Endodermal cell (in vitro differentiated cells): ENCODE results near the gene CPB1. TPM values are rescaled to one million over a fixed set of nuclear protein-coding genes. Genes with fewer than 3 reads are reported as not detected.

ENCODE experiments used
- DNase-seq: peaks from one replicate; pipeline ENCODE4 v3.0.0-alpha.2; 2017
- H3K27ac ChIP-seq: 2 replicates; pipeline ENCODE4 v1.5.1; 2013; ENCODE audit warnings: mild to moderate bottlenecking, low read depth, low read length, moderate library complexity
- H3K27me3 ChIP-seq: 2 replicates; pipeline ENCODE4 v1.6.1; 2013; ENCODE audit warnings: mild to moderate bottlenecking, low read length, moderate library complexity; ENCODE audit not compliant: insufficient read depth, control insufficient read depth, poor library complexity, severe bottlenecking
- H3K36me3 ChIP-seq: 2 replicates; pipeline ENCODE4 v1.7.0; 2013; ENCODE audit warnings: mild to moderate bottlenecking, low read length, moderate library complexity; ENCODE audit not compliant: control insufficient read depth, insufficient read depth
- H3K4me1 ChIP-seq: one replicate; pipeline ENCODE4 v1.7.0; 2013; ENCODE audit warnings: low read length; ENCODE audit not compliant: control insufficient read depth, insufficient read depth
- H3K4me3 ChIP-seq: 2 replicates; pipeline ENCODE4 v1.5.1; 2013; ENCODE audit warnings: mild to moderate bottlenecking, low read length, moderate library complexity
- H3K9ac ChIP-seq: 2 replicates; pipeline ENCODE4 v1.6.1; 2013; ENCODE audit warnings: mild to moderate bottlenecking, low read length, moderate library complexity; ENCODE audit not compliant: poor library complexity, severe bottlenecking; ENCODE audit errors: extremely low read depth
- H3K9me3 ChIP-seq: 2 replicates; pipeline ENCODE4 v1.6.1; 2013; ENCODE audit warnings: mild to moderate bottlenecking, low read length, moderate library complexity; ENCODE audit not compliant: control insufficient read depth
- H3K27ac Mint-ChIP-seq: 2 replicates; pipeline ENCODE4 v1.8.0; 2020; ENCODE audit warnings: mixed read lengths
- H3K27me3 Mint-ChIP-seq: 2 replicates; pipeline ENCODE4 v1.8.0; 2021; ENCODE audit warnings: mild to moderate bottlenecking, mixed read lengths; ENCODE audit not compliant: insufficient read depth
- H3K36me3 Mint-ChIP-seq: 2 replicates; pipeline ENCODE4 v1.8.0; 2020; ENCODE audit warnings: low read depth, mixed read lengths
- H3K4me1 Mint-ChIP-seq: 2 replicates; pipeline ENCODE4 v1.8.0; 2020; ENCODE audit warnings: mixed read lengths
- H3K4me3 Mint-ChIP-seq: 2 replicates; pipeline ENCODE4 v1.8.0; 2020; ENCODE audit warnings: mild to moderate bottlenecking, moderate library complexity, mixed read lengths
- H3K9me3 Mint-ChIP-seq: 2 replicates; pipeline ENCODE4 v1.8.0; 2020; ENCODE audit warnings: mild to moderate bottlenecking, mixed read lengths
- WGBS, 2 experiments: methylation state at CpG; one replicate each; pipeline versions ENCODE4 v1.1.5 to v1.1.7; 2013; ENCODE audit warnings: missing lambda C conversion rate in 2 of 2, mixed read lengths in 1 of 2; ENCODE audit not compliant: insufficient coverage in 1 of 2, insufficient read length in 1 of 2; 5-methylcytosine and 5-hydroxymethylcytosine counted together
- total RNA-seq, 2 donors: library from RNA; stranded (reverse); fragmentation: NEBNext Ultra II Directional in 1 of 2; extraction: Animal tissue kit (Norgen Biotek cat#: 25700) in 1 of 2; gene quantifications; 2 replicates in 1 of 2; 3 replicates in 1 of 2; pipeline ENCODE4 v1.2.1, GENCODE V29; 2021
- TF ChIP-seq, protein P1 (sequence below): fragments of 200-600 bp; sonication (generic); conservative IDR thresholded peaks from 2 replicates; pipeline ENCODE4 v1.5.0; 2021; ENCODE audit warnings: antibody characterized with exemption, mild to moderate bottlenecking

CPB1 gene
- total RNA-seq, 2 donors from 2014 or later, result 0.51 TPM; not detected in 1

DNA sequence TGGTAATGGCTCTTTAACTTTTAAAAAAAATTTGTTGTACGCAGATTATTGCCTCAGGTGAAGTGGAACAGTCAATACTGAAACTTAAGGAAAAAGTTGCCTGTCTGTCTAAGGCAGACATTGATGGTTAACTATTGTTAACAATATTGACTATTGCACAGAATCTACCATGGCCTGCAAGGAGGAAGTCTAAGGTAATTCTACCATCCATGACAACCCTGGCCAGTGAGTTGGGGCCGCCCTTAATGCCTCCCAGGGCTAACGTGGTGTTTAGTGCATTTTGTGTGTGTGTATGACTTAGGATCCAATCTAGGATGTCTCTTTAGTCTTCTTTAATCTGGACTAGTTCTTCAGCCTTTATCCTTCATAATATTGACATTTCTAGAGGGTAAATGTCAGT, 2.1 kb upstream of the CPB1 start:
- peaks cover 6% of the 10 kb centered on the region for H3K4me1 ChIP-seq
- H3K4me3 ChIP-seq, result no peak overlapping the region
- H3K27ac ChIP-seq, result no peak overlapping the region
- TF ChIP-seq, protein P1, sequence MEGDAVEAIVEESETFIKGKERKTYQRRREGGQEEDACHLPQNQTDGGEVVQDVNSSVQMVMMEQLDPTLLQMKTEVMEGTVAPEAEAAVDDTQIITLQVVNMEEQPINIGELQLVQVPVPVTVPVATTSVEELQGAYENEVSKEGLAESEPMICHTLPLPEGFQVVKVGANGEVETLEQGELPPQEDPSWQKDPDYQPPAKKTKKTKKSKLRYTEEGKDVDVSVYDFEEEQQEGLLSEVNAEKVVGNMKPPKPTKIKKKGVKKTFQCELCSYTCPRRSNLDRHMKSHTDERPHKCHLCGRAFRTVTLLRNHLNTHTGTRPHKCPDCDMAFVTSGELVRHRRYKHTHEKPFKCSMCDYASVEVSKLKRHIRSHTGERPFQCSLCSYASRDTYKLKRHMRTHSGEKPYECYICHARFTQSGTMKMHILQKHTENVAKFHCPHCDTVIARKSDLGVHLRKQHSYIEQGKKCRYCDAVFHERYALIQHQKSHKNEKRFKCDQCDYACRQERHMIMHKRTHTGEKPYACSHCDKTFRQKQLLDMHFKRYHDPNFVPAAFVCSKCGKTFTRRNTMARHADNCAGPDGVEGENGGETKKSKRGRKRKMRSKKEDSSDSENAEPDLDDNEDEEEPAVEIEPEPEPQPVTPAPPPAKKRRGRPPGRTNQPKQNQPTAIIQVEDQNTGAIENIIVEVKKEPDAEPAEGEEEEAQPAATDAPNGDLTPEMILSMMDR, result no peak
- no peak overlapping the region for H3K27ac Mint-ChIP-seq
- H3K27me3 ChIP-seq, result no peaks in the 10 kb centered on the region
- H3K36me3 ChIP-seq, result no peaks in the 10 kb centered on the region
- H3K4me1 Mint-ChIP-seq, result peaks cover 26% of the 10 kb centered on the region
- 98 to 100% methylated on average over 2 to 3 of the region's 3 CpGs for WGBS, 2 experiments
- no peak for DNase-seq
- H3K9ac ChIP-seq, result no peak overlapping the region
- peaks cover 7% of the 10 kb centered on the region for H3K9me3 ChIP-seq
- peaks cover 6% of the 10 kb centered on the region for H3K9me3 Mint-ChIP-seq
- H3K4me3 Mint-ChIP-seq, result no peak overlapping the region
- no peaks in the 10 kb centered on the region for H3K36me3 Mint-ChIP-seq
- H3K27me3 Mint-ChIP-seq, result no peaks in the 10 kb centered on the region

DNA sequence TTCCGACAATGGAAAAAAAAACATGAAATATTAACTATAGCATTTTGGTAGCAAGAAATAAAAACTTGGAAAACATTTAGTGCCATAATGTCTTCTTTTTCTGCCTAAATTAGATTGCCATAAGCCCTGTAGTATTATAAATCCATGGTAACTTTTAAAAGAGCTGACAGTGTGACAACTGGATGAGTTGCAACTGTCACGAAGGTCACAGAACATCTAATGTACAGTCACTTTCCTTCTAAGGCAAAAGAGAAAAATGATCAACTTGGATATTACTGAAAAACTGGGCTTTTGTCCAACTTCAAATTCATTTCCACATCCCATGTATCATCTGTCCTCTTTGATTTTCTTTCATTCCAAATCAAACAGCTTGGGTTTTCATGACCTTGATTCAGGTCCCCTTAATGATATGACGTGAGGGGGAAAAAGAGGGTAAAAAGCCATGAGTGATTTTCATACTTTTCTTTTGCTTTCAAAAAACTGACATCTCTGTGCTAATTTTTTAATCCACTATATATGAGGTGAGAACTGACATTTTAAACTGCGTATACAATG, 602 bp downstream of the CPB1 start:
- Mint-ChIP-seq H3K27me3 (no peaks in the 10 kb centered on the region), H3K36me3 (no peaks in the 10 kb centered on the region), H3K4me1 (peaks cover 36% of the 10 kb centered on the region), H3K4me3 (no peak overlapping the region), H3K27ac (no peak overlapping the region), H3K9me3 (no peaks in the 10 kb centered on the region)
- Histone ChIP-seq H3K27ac (no peak overlapping the region), H3K9me3 (no peaks in the 10 kb centered on the region), H3K27me3 (no peaks in the 10 kb centered on the region), H3K36me3 (no peaks in the 10 kb centered on the region), H3K4me3 (no peak overlapping the region), H3K9ac (no peak overlapping the region), H3K4me1 (peaks cover 3% of the 10 kb centered on the region)
- WGBS, 2 experiments, result 98 to 100% methylated on average over 2 to 4 of the region's 4 CpGs
- DNase-seq, result no peak
- TF ChIP-seq, protein P1, result no peak

DNA sequence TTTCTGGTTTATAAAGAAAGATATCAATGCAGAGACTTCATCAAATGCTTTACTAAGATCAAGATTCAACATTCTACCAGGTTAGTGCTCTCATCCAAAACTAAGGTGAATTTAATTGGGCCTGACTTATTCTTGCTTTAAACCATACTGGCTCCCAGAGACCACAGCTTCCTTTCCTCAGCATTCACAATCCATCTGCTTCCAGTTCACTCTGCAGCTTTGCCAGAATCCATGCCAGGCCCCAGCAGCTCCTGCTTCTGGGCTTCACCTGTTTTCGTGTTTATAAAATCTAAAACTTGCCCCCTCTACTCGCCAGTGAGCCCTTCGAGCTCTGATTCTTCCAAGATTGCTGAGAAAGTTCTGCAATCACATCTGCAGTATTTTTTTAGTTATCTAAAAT, 2.3 kb downstream of the CPB1 start:
- Histone ChIP-seq H3K4me3 (no peak overlapping the region), H3K36me3 (no peaks in the 10 kb centered on the region), H3K27me3 (no peaks in the 10 kb centered on the region), H3K9ac (no peak overlapping the region), H3K4me1 (peaks cover 3% of the 10 kb centered on the region), H3K27ac (no peak overlapping the region), H3K9me3 (no peaks in the 10 kb centered on the region)
- no peaks in the 10 kb centered on the region for H3K9me3 Mint-ChIP-seq
- H3K27me3 Mint-ChIP-seq, result no peaks in the 10 kb centered on the region
- WGBS, 2 experiments, result 87 to 89% methylated on average over 3 of the region's 3 CpGs
- no peak for DNase-seq
- TF ChIP-seq, protein P1, result no peak
- peak overlapping the region; percentile 69 for H3K27ac Mint-ChIP-seq
- H3K4me3 Mint-ChIP-seq, result no peak overlapping the region
- H3K36me3 Mint-ChIP-seq, result no peaks in the 10 kb centered on the region
- peaks cover 41% of the 10 kb centered on the region for H3K4me1 Mint-ChIP-seq
